ENCODE measurements around the gene C11orf71. TPM values are rescaled to one million over a fixed set of nuclear protein-coding genes. Genes with fewer than 3 reads are reported as not detected.

The C11orf71 gene
- total and polyA plus RNA-seq, 4 experiments from 2014 or later = 12.8 to 15.6 (median 14.5) TPM

Other genes with a start within 250 kb of the C11orf71 start
- gene NNMT, start 104.1 kb downstream of the C11orf71 start, total RNA-seq = not detected
- gene NNMT, start 104.1 kb downstream of the C11orf71 start, polyA plus RNA-seq = not detected
- 10 to 100 TPM; 35.8 to 43.0 TPM for gene RBM7, start 155 bp upstream of the C11orf71 start, total RNA-seq
- gene RBM7, start 155 bp upstream of the C11orf71 start, polyA plus RNA-seq = 10 to 100 TPM; 23.1 to 39.8 TPM
- 10 to 100 TPM; 64.8 to 70.4 TPM for gene REXO2, start 39.0 kb upstream of the C11orf71 start, total RNA-seq
- gene REXO2, start 39.0 kb upstream of the C11orf71 start, polyA plus RNA-seq = 100 to 1,000 TPM in 1 of 2 donors, 10 to 100 TPM in 1; 60.0 to 101 TPM
- gene NXPE1, start 159.4 kb upstream of the C11orf71 start, total RNA-seq = not detected
- not detected for gene NXPE1, start 159.4 kb upstream of the C11orf71 start, polyA plus RNA-seq
- gene NXPE4, start 195.3 kb upstream of the C11orf71 start, total RNA-seq = not detected
- gene NXPE4, start 195.3 kb upstream of the C11orf71 start, polyA plus RNA-seq = not detected

Data from CD4-positive, alpha-beta memory T cell (primary cell).